GM12878 (cell line): ENCODE results near the gene HS3ST5. TPM values are rescaled to one million over a fixed set of nuclear protein-coding genes. Genes with fewer than 3 reads are reported as not detected.

Source experiments
- ATAC-seq: fragments of 200-7000 bp; cut with Tn5 transposase; 3 replicates; pipeline ENCODE4 v1.9.1; 2020; ENCODE audit warnings: mild to moderate bottlenecking, moderate library complexity
- BruUV-seq: library from RNA; stranded (reverse); fragments of 400-500 nt; replicated peaks from 2 replicates; lab custom pipeline; 2021; lab: Mats Ljungman, UMichigan
- CTCF ChIA-PET: fragments of 300-600 bp; sonication (Branson Sonifier 250); formaldehyde crosslinking; extraction: SDS; loops from one replicate; lab custom pipeline; 2021; ENCODE audit warnings: inconsistent platforms; lab: Yijun Ruan, JAX
- POLR2A ChIA-PET: fragments of 350-600 bp; formaldehyde crosslinking; extraction: SDS; loops from one replicate; lab custom pipeline; 2021; ENCODE audit warnings: inconsistent platforms; lab: Charles Lee
- RAD21 ChIA-PET: fragments of 300-600 bp; sonication (Branson Sonifier 250); formaldehyde crosslinking; loops from one replicate; lab custom pipeline; 2023; ENCODE audit warnings: antibody characterized with exemption; ENCODE audit not compliant: unreplicated experiment; lab: Charles Lee
- SMC1A ChIA-PET: fragments of 300-600 bp; sonication (Branson Sonifier 250); formaldehyde crosslinking; loops from one replicate; lab custom pipeline; 2023; ENCODE audit not compliant: unreplicated experiment, uncharacterized antibody; lab: Charles Lee
- DNase-seq: peaks from one replicate; pipeline ENCODE4 v3.0.0-alpha.2; 2011; ENCODE audit warnings: low read depth, low spot score
- FAIRE-seq: peaks from 3 replicates; lab custom pipeline; 2011; peaks lifted over from hg19 to GRCh38; lab: Jason Lieb, UNC
- H2AFZ ChIP-seq: 2 replicates; pipeline ENCODE4 v1.6.0; 2011; ENCODE audit warnings: low read depth, low read length, control low read depth; ENCODE audit not compliant: control insufficient read depth
- H3K27ac ChIP-seq: 2 replicates; pipeline ENCODE4 v1.5.1; 2011; ENCODE audit warnings: control low read depth; ENCODE audit not compliant: control insufficient read depth, insufficient read depth
- H3K27me3 ChIP-seq, 2 experiments: replicated peaks in 1 of 2; 2 replicates each; pipeline versions ENCODE4 v1.6.0 to v1.6.1; 2011; ENCODE audit warnings: low read length in 1 of 2; ENCODE audit not compliant: control insufficient read depth in 2 of 2, insufficient read depth in 2 of 2
- H3K36me3 ChIP-seq, 2 experiments: 2 replicates each; pipeline ENCODE4 v1.5.1; 2011; ENCODE audit warnings: low read length in 1 of 2; ENCODE audit not compliant: control insufficient read depth in 2 of 2, insufficient read depth in 2 of 2
- H3K4me1 ChIP-seq: 2 replicates; pipeline ENCODE4 v1.6.1; 2011; ENCODE audit warnings: mild to moderate bottlenecking, low read length, moderate library complexity, mixed read lengths; ENCODE audit not compliant: control insufficient read depth, insufficient read depth
- H3K4me2 ChIP-seq: 2 replicates; pipeline ENCODE4 v1.6.0; 2011; ENCODE audit warnings: control low read depth; ENCODE audit not compliant: control insufficient read depth, insufficient read depth
- H3K4me3 ChIP-seq: fragments of 200-600 bp; sonication (generic); 2 replicates; pipeline ENCODE4 v1.5.1; 2016
- H3K79me2 ChIP-seq: 2 replicates; pipeline ENCODE4 v1.6.0; 2011; ENCODE audit warnings: low read length; ENCODE audit not compliant: control insufficient read depth, insufficient read depth
- H3K9ac ChIP-seq: 2 replicates; pipeline ENCODE4 v1.8.0; 2011; ENCODE audit warnings: low read length, control low read depth, mixed read lengths; ENCODE audit not compliant: control insufficient read depth, insufficient read depth
- H3K9me3 ChIP-seq: replicated peaks from 3 replicates; pipeline ENCODE4 v1.5.1; 2011; ENCODE audit warnings: mild to moderate bottlenecking, low read length; ENCODE audit not compliant: control insufficient read depth, insufficient read depth
- H4K20me1 ChIP-seq: 2 replicates; pipeline ENCODE4 v1.6.0; 2011; ENCODE audit not compliant: control insufficient read depth, insufficient read depth
- BACH1 ChIP-seq: fragments of 450-650 bp; IDR thresholded peaks from 2 replicates; pipeline ENCODE4 v1.6.1; 2017; ENCODE audit warnings: mild to moderate bottlenecking, borderline replicate concordance
- BRCA1 ChIP-seq: IDR thresholded peaks from 2 replicates; pipeline ENCODE4 v1.6.1; 2011; ENCODE audit warnings: low read depth, low read length, improper control_type of control experiment
- CBX3 ChIP-seq: fragments of 200-600 bp; sonication (generic); IDR thresholded peaks from 2 replicates; pipeline ENCODE4 v1.6.1; 2016; ENCODE audit warnings: low read depth, borderline replicate concordance
- NRF1 ChIP-seq: conservative IDR thresholded peaks from 2 replicates; pipeline ENCODE4 v1.6.1; 2011; ENCODE audit warnings: mild to moderate bottlenecking, low read depth, low read length, improper control_type of control experiment
- RCOR1 ChIP-seq: conservative IDR thresholded peaks from 2 replicates; pipeline ENCODE4 v1.6.1; 2012; ENCODE audit warnings: low read depth, low read length, improper control_type of control experiment
- TCF7 ChIP-seq: IDR thresholded peaks from 2 replicates; pipeline ENCODE4 v1.6.1; 2014; ENCODE audit warnings: antibody characterized with exemption, borderline replicate concordance
- ZBTB40 ChIP-seq: fragments of 450-650 bp; IDR thresholded peaks from 2 replicates; pipeline ENCODE4 v1.6.1; 2016; ENCODE audit warnings: mild to moderate bottlenecking, moderate library complexity, borderline replicate concordance
- WGBS: methylation state at CpG from one replicate; pipeline ENCODE4 v1.1.6; 2016; ENCODE audit warnings: low lambda C conversion rate; ENCODE audit not compliant: insufficient replicate concordance, insufficient coverage; ENCODE audit errors: missing lambda C conversion rate; 5-methylcytosine and 5-hydroxymethylcytosine counted together
- in situ Hi-C: fragments of 300-500 bp; cut with MboI; formaldehyde crosslinking; loops from 9 replicates; pipeline ENCODE4 v1.14.3; 2018; ENCODE audit warnings: mixed read lengths
- intact Hi-C: fragments of 100-400 bp; cut with micrococcal nuclease; formaldehyde crosslinking; loops from one replicate; pipeline ENCODE4 v1.14.2; 2022; ENCODE audit not compliant: unreplicated experiment
- polyA plus RNA-seq, 11 experiments: library from polyadenylated mRNA; depleted of rRNA in 4 of 11; unstranded in 6 of 11; stranded (reverse) in 5 of 11; fragments of >200 nt; fragmentation: Nextera tagmentation in 4 of 11; fragmentation: Illumina TruSeq in 1 of 11; extraction: Ambion mirVana in 4 of 11; extraction: Trizol in 1 of 11; gene quantifications; 1 replicate in 1 of 11; 2 replicates in 10 of 11; pipeline versions ENCODE4 v1.2.1 to v1.2.3, GENCODE V29; 2011 to 2016; ENCODE audit warnings: inconsistent platforms in 2 of 11, missing spikeins in 2 of 11, low read depth in 1 of 11
- total RNA-seq, 4 experiments: library from RNA; depleted of rRNA in 3 of 4; stranded (reverse); fragments of >200 nt in 3 of 4; fragmentation: Illumina TruSeq in 1 of 4; extraction: Trizol in 1 of 4; gene quantifications; 2 replicates each; pipeline versions ENCODE4 v1.2.1 to v1.2.3, GENCODE V29; 2013 to 2021

HS3ST5 gene
- total and polyA plus RNA-seq, 10 of the 15 experiments (the other 5 are each of a cell fraction or from before 2014, with no cell fraction given), result 0.04 TPM; not detected in 9

GRCh38 chr6:114030767-114031166 lies 312.1 kb downstream of the HS3ST5 start:
- ChIA-PET RAD21 (no interaction called here), SMC1A (no interaction called here), CTCF (no interaction called here), POLR2A (no interaction called here)
- Histone ChIP-seq H3K79me2 (no peaks in the 10 kb centered on the region), H3K27me3 (no peaks in the 10 kb centered on the region), H2AFZ (no peak overlapping the region), H4K20me1 (no peaks in the 10 kb centered on the region), H3K27ac (no peak overlapping the region), H3K4me2 (no peak overlapping the region), H3K4me1 (no peaks in the 10 kb centered on the region), H3K9me3 (no peaks in the 10 kb centered on the region), H3K36me3 (no peaks in the 10 kb centered on the region), H3K9ac (no peak overlapping the region), H3K4me3 (no peak overlapping the region)
- BruUV-seq, result no TSS peak
- ATAC-seq, result no peak
- WGBS, result 67% methylated on average over 6 of the region's 6 CpGs
- in situ Hi-C loops, result no loop called here
- intact Hi-C loops, result no loop called here
- DNase-seq, result no peak
- FAIRE-seq, result no peak
- TF ChIP-seq ZBTB40, result no peak

GRCh38 chr6:114024746-114025145 lies 318.1 kb downstream of the HS3ST5 start:
- RAD21 ChIA-PET, result interaction anchor here (0.6 kb wide), 1 partner anchor 736 kb away, joined by 4 read pairs; no protein-coding TSS in a partner anchor
- intact Hi-C loops, result no loop called here
- H3K36me3 ChIP-seq, result no peaks in the 10 kb centered on the region
- TF ChIP-seq BRCA1, result no peak
- TF ChIP-seq RCOR1, result no peak
- no peak for TF ChIP-seq CBX3
- no peak for TF ChIP-seq NRF1
- TF ChIP-seq TCF7, result no peak
- no peak for TF ChIP-seq BACH1
- TF ChIP-seq, all 136 proteins: peak for 0
- no peak overlapping the region for H3K4me3 ChIP-seq
- WGBS, result 40% methylated on average over 6 of the region's 6 CpGs
- DNase-seq (no peak), FAIRE-seq (no peak), ATAC-seq (no peak)
- no peak overlapping the region for H3K9ac ChIP-seq
- ChIA-PET SMC1A (interaction anchor here (0.6 kb wide), 1 partner anchor 188 kb away, joined by 3 read pairs; no protein-coding TSS in a partner anchor), POLR2A (interaction anchor here (0.9 kb wide), 1 partner anchor 19 kb away, joined by 3 read pairs; no protein-coding TSS in a partner anchor), CTCF (no interaction called here)
- H3K79me2 ChIP-seq, result no peaks in the 10 kb centered on the region
- no peak overlapping the region for H3K4me2 ChIP-seq
- no peaks in the 10 kb centered on the region for H4K20me1 ChIP-seq
- in situ Hi-C loops, result no loop called here
- no peak overlapping the region for H2AFZ ChIP-seq
- no TSS peak for BruUV-seq
- H3K27me3 ChIP-seq, result no peaks in the 10 kb centered on the region
- no peaks in the 10 kb centered on the region for H3K9me3 ChIP-seq
- no peaks in the 10 kb centered on the region for H3K4me1 ChIP-seq
- no peak overlapping the region for H3K27ac ChIP-seq
